Trophoblast cell (in vitro differentiated cells and primary cell): ENCODE data around the gene SOAT2.

Experiments
- DNase-seq, 2 donors: peaks; one replicate each; pipeline ENCODE4 v3.0.0-alpha.2; 2016
- H2AFZ ChIP-seq: 2 replicates; pipeline ENCODE4 v1.6.1; 2013; ENCODE audit warnings: low read length, moderate library complexity, mild to moderate bottlenecking; ENCODE audit not compliant: insufficient read depth, poor library complexity
- H2AK5ac ChIP-seq: 2 replicates; pipeline ENCODE4 v1.6.1; 2013; ENCODE audit warnings: mild to moderate bottlenecking, low read length
- H2BK120ac ChIP-seq: 2 replicates; pipeline ENCODE4 v1.6.1; 2013; ENCODE audit warnings: low read length, mild to moderate bottlenecking, moderate library complexity; ENCODE audit not compliant: insufficient read depth, poor library complexity
- H2BK12ac ChIP-seq: 2 replicates; pipeline ENCODE4 v1.6.1; 2013; ENCODE audit warnings: mild to moderate bottlenecking, low read length, moderate library complexity
- H2BK5ac ChIP-seq: 2 replicates; pipeline ENCODE4 v1.6.1; 2013; ENCODE audit warnings: low read length, low read depth, moderate library complexity, mild to moderate bottlenecking; ENCODE audit not compliant: poor library complexity
- H3K14ac ChIP-seq: 2 replicates; pipeline ENCODE4 v1.6.1; 2013; ENCODE audit warnings: mild to moderate bottlenecking, low read length
- H3K18ac ChIP-seq: 2 replicates; pipeline ENCODE4 v1.6.1; 2013; ENCODE audit warnings: mild to moderate bottlenecking, low read length
- H3K23ac ChIP-seq: 2 replicates; pipeline ENCODE4 v1.6.1; 2013; ENCODE audit warnings: low read length
- H3K27ac ChIP-seq: 2 replicates; pipeline ENCODE4 v1.5.1; 2013; ENCODE audit warnings: low read depth, mild to moderate bottlenecking, inconsistent platforms, low read length, moderate library complexity
- H3K27me3 ChIP-seq: 2 replicates; pipeline ENCODE4 v1.6.1; 2013; ENCODE audit warnings: inconsistent platforms, mild to moderate bottlenecking, low read length, moderate library complexity; ENCODE audit not compliant: insufficient read depth
- H3K36me3 ChIP-seq, 2 experiments: 1 replicate in 1 of 2; 2 replicates in 1 of 2; pipeline ENCODE4 v1.6.1; 2013; ENCODE audit warnings: low read length in 2 of 2, mild to moderate bottlenecking in 2 of 2, moderate library complexity in 1 of 2; ENCODE audit not compliant: insufficient read depth in 2 of 2, control insufficient read depth in 1 of 2
- H3K4ac ChIP-seq: 2 replicates; pipeline ENCODE4 v1.6.1; 2013; ENCODE audit warnings: low read depth, mild to moderate bottlenecking, low read length, moderate library complexity
- H3K4me1 ChIP-seq, 2 experiments: 1 replicate in 1 of 2; 2 replicates in 1 of 2; pipeline ENCODE4 v1.6.1; 2013; ENCODE audit warnings: low read length in 2 of 2, mild to moderate bottlenecking in 2 of 2, moderate library complexity in 1 of 2; ENCODE audit not compliant: insufficient read depth in 2 of 2, control insufficient read depth in 1 of 2
- H3K4me2 ChIP-seq: 2 replicates; pipeline ENCODE4 v1.6.1; 2013; ENCODE audit warnings: inconsistent platforms, mild to moderate bottlenecking, low read length, moderate library complexity
- H3K4me3 ChIP-seq: 2 replicates; pipeline ENCODE4 v1.5.1; 2013; ENCODE audit warnings: mild to moderate bottlenecking, low read depth, low read length, inconsistent platforms
- H3K79me1 ChIP-seq: one replicate; pipeline ENCODE4 v1.6.1; 2013; ENCODE audit warnings: low read length
- H3K79me2 ChIP-seq: 2 replicates; pipeline ENCODE4 v1.6.1; 2013; ENCODE audit warnings: low read length, mild to moderate bottlenecking; ENCODE audit not compliant: control insufficient read depth, insufficient read depth, poor library complexity
- H3K9ac ChIP-seq: 2 replicates; pipeline ENCODE4 v1.6.1; 2013; ENCODE audit warnings: mild to moderate bottlenecking, low read length
- H3K9me3 ChIP-seq: 2 replicates; pipeline ENCODE4 v1.6.1; 2013; ENCODE audit warnings: low read depth, mild to moderate bottlenecking, control low read depth, inconsistent platforms, low read length; ENCODE audit not compliant: insufficient read depth
- H4K12ac ChIP-seq: 2 replicates; pipeline ENCODE4 v1.6.1; 2013; ENCODE audit warnings: low read depth, mild to moderate bottlenecking, low read length, moderate library complexity
- H4K8ac ChIP-seq: 2 replicates; pipeline ENCODE4 v1.6.1; 2013; ENCODE audit warnings: low read depth, mild to moderate bottlenecking, low read length, moderate library complexity
- H4K91ac ChIP-seq: one replicate; pipeline ENCODE4 v1.6.1; 2013; ENCODE audit warnings: low read depth, mild to moderate bottlenecking, low read length, moderate library complexity
- WGBS: extraction: QIAGEN DNeasy Blood & Tissue Kit; methylation state at CpG from one replicate; pipeline ENCODE4 v1.1.7; 2013; ENCODE audit warnings: missing lambda C conversion rate; ENCODE audit not compliant: insufficient read length, insufficient coverage; ENCODE audit errors: extremely low coverage; 5-methylcytosine and 5-hydroxymethylcytosine counted together

The SOAT2 gene

GRCh38 chr12:53128780-53129569 is 25.7 kb downstream of the SOAT2 start:
- Histone ChIP-seq H3K4me3 (no peak overlapping the region), H3K79me2 (no peaks in the 10 kb centered on the region), H2BK5ac (no peak overlapping the region), H3K27me3 (no peaks in the 10 kb centered on the region), H3K79me1 (no peaks in the 10 kb centered on the region), H2AFZ (no peak overlapping the region), H2AK5ac (no peak overlapping the region), H3K27ac (no peak overlapping the region), H4K91ac (no peak overlapping the region), H3K4me1 (no peaks in the 10 kb centered on the region), H3K4me2 (no peak overlapping the region), H3K36me3 (no peaks in the 10 kb centered on the region), H3K4ac (no peak overlapping the region), H4K12ac (no peak overlapping the region), H3K18ac (no peak overlapping the region), H2BK12ac (no peak overlapping the region), H3K23ac (no peak overlapping the region), H3K9me3 (no peaks in the 10 kb centered on the region), H4K8ac (no peak overlapping the region), H3K14ac (no peak overlapping the region), H2BK120ac (no peak overlapping the region), H3K9ac (no peak overlapping the region)
- WGBS: no CpG with 5 or more reads among the region's 10 CpGs
- no peak for DNase-seq

GRCh38 chr12:53131844-53132243 is 28.6 kb downstream of the SOAT2 start:
- Histone ChIP-seq H3K14ac (no peak overlapping the region), H4K8ac (no peak overlapping the region), H3K4ac (no peak overlapping the region), H3K18ac (no peak overlapping the region), H3K4me2 (no peak overlapping the region), H3K4me3 (peak overlapping the region; percentile 35), H3K27me3 (no peaks in the 10 kb centered on the region), H3K79me2 (no peaks in the 10 kb centered on the region), H4K91ac (no peak overlapping the region), H3K23ac (no peak overlapping the region), H2BK5ac (no peak overlapping the region), H2BK120ac (no peak overlapping the region), H3K9ac (no peak overlapping the region), H2BK12ac (no peak overlapping the region), H3K9me3 (peaks cover under 1% of the 10 kb centered on the region), H4K12ac (no peak overlapping the region), H3K27ac (no peak overlapping the region), H2AFZ (no peak overlapping the region), H3K79me1 (no peaks in the 10 kb centered on the region), H3K4me1 (no peaks in the 10 kb centered on the region), H3K36me3 (no peaks in the 10 kb centered on the region), H2AK5ac (no peak overlapping the region)
- no CpG with 5 or more reads among the region's 2 CpGs for WGBS
- DNase-seq: no peak

GRCh38 chr12:53133722-53134121 is 30.4 kb downstream of the SOAT2 start:
- H3K79me1 ChIP-seq: no peaks in the 10 kb centered on the region
- no CpG with 5 or more reads among the region's 3 CpGs for WGBS
- no peak for DNase-seq

GRCh38 chr12:53143355-53143754 is 40.1 kb downstream of the SOAT2 start:
- Histone ChIP-seq H3K9me3 (no peaks in the 10 kb centered on the region), H2BK120ac (no peak overlapping the region), H3K4me3 (no peak overlapping the region), H3K27ac (no peak overlapping the region), H4K12ac (no peak overlapping the region), H4K8ac (no peak overlapping the region), H3K4me2 (no peak overlapping the region), H3K14ac (no peak overlapping the region), H3K27me3 (no peaks in the 10 kb centered on the region), H4K91ac (no peak overlapping the region), H2BK5ac (no peak overlapping the region), H3K4me1 (no peaks in the 10 kb centered on the region), H3K9ac (no peak overlapping the region), H3K18ac (no peak overlapping the region), H3K79me1 (no peaks in the 10 kb centered on the region), H3K36me3 (no peaks in the 10 kb centered on the region), H2AK5ac (no peak overlapping the region), H3K4ac (no peak overlapping the region), H2BK12ac (no peak overlapping the region), H3K79me2 (no peaks in the 10 kb centered on the region), H2AFZ (no peak overlapping the region), H3K23ac (no peak overlapping the region)
- WGBS: no CpG with 5 or more reads among the region's 4 CpGs
- peak; percentile 25 to 71 for DNase-seq

More at GRCh38 chr12:53133722-53134121, 30.4 kb downstream of the SOAT2 start:
- Histone ChIP-seq H3K14ac (no peak overlapping the region), H2AFZ (no peak overlapping the region), H4K91ac (no peak overlapping the region), H3K36me3 (no peaks in the 10 kb centered on the region), H2AK5ac (no peak overlapping the region), H3K27ac (no peak overlapping the region), H3K9me3 (peaks cover 3% of the 10 kb centered on the region), H4K12ac (no peak overlapping the region), H2BK120ac (no peak overlapping the region), H3K27me3 (no peaks in the 10 kb centered on the region), H3K4me3 (no peak overlapping the region), H3K18ac (no peak overlapping the region), H2BK12ac (no peak overlapping the region), H3K9ac (no peak overlapping the region), H3K4me1 (no peaks in the 10 kb centered on the region), H2BK5ac (no peak overlapping the region), H3K4ac (no peak overlapping the region), H3K4me2 (no peak overlapping the region), H4K8ac (no peak overlapping the region), H3K79me2 (no peaks in the 10 kb centered on the region), H3K23ac (no peak overlapping the region)
